ENCODE results near the gene ZNF710. TPM values are rescaled to one million over a fixed set of nuclear protein-coding genes. Genes with fewer than 3 reads are reported as not detected.

ZNF710 gene
- total and polyA plus RNA-seq, 2 experiments from 2014 or later = 15.9 to 18.2 TPM

DNA sequence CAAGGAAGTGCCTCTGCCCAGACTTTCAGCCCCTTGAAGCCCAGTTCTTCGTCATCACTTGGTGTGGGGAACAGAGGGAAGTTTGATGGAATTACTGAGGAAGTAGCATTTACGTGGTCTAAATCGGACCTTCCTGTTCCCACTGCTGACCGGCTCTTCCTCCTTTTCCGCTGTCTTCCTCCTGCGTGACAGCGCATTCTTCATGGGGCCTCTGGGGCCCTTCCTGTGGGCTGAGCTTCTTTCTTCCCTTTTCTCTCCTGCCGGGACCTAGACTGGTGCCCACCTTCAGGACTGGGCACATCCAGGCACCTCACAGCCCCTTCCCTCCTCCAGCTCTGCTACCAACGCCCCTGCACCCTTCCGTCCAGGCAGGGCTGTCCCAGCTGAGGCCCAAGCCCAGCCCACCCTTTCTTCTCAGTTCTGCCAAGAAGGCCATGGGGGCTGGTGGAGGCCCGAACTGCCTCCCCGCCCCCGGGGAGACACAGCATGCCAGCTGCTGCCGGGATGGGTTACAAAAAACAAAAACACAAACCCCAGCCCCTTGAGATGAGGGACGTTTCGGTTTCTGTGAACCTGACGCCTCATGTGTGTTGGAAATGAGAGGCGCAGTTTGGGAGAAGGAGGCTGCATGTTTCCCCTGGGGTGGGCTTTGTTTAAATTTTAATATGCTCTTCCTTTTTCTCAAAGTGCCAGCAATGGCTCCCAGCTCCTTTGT lies 19.1 kb downstream of the ZNF710 start:
- H4K20me1 ChIP-seq (replicated peaks; ENCODE audit: insufficient read depth) = no peaks in the 10 kb centered on the region; the same call in 1 of the 2 replicates
- no peak overlapping the region for H3K4me3 Mint-ChIP-seq

More for the DNA sequence above, 19.1 kb downstream of the ZNF710 start:
- peaks cover 42% of the 10 kb centered on the region for H3K4me1 Mint-ChIP-seq
- Histone ChIP-seq H3K79me2 (replicated peaks; ENCODE audit: insufficient read depth) (peaks cover 42% of the 10 kb centered on the region), H2AFZ (no peak overlapping the region), H3K27me3 (ENCODE audit: insufficient read depth) (no peaks in the 10 kb centered on the region), H3K4me3 (no peak overlapping the region), H3F3A (replicated peaks; ENCODE audit: low read depth) (no peaks in the 10 kb centered on the region), H3K4me2 (peak overlapping the region; percentile 26; the same call in 1 of the 2 replicates), H3K9me2 (ENCODE audit: insufficient read depth) (no peaks in the 10 kb centered on the region), H3K4me1 (ENCODE audit: insufficient read depth) (peaks cover 15% of the 10 kb centered on the region), H3K36me3 (ENCODE audit: insufficient read depth) (no peaks in the 10 kb centered on the region), H3K27ac (ENCODE audit: low read depth) (no peak overlapping the region)
- ATAC-seq (no peak; the same call in 2 of the 3 replicates), DNase-seq (ENCODE audit: low spot score) (no peak)
- TF ChIP-seq, protein P1, sequence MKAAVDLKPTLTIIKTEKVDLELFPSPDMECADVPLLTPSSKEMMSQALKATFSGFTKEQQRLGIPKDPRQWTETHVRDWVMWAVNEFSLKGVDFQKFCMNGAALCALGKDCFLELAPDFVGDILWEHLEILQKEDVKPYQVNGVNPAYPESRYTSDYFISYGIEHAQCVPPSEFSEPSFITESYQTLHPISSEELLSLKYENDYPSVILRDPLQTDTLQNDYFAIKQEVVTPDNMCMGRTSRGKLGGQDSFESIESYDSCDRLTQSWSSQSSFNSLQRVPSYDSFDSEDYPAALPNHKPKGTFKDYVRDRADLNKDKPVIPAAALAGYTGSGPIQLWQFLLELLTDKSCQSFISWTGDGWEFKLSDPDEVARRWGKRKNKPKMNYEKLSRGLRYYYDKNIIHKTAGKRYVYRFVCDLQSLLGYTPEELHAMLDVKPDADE (IDR thresholded peaks at IDR 0.05) = no peak
- TF ChIP-seq ZNF462 (CRISPR knock-in tag; IDR thresholded peaks at IDR 0.05) = no peak
- TF ChIP-seq NANOG (IDR thresholded peaks at IDR 0.05; ENCODE audit: borderline replicate concordance) = no peak
- no peak for TF ChIP-seq EZH2phosphoT487 (IDR thresholded peaks at IDR 0.05; ENCODE audit: unreplicated experiment)
- no peak for TF ChIP-seq EZH2 (IDR thresholded peaks at IDR 0.05; ENCODE audit: low read depth, unreplicated experiment)
- TF ChIP-seq JUNB (IDR thresholded peaks at IDR 0.05; ENCODE audit: unreplicated experiment) = no peak
- no peak for TF ChIP-seq CTCF (conservative IDR thresholded peaks at IDR 0.05; ENCODE audit: low read depth in 2 of 2)
- no peak for TF ChIP-seq CREB1 (CRISPR knock-in tag; IDR thresholded peaks at IDR 0.05; ENCODE audit: low read depth)
- TF ChIP-seq STAT1 (IDR thresholded peaks at IDR 0.05; ENCODE audit: unreplicated experiment) = no peak
- no peak for TF ChIP-seq ZNF331 (CRISPR knock-in tag; IDR thresholded peaks at IDR 0.05; ENCODE audit: low read depth)
- H3K36me3 Mint-ChIP-seq (ENCODE audit: low read depth) = no peaks in the 10 kb centered on the region
- H3K27ac Mint-ChIP-seq = peak overlapping the region; percentile 60; the same call in 1 of the 2 replicates
- H3K27me3 Mint-ChIP-seq (ENCODE audit: insufficient read depth, low read depth, poor library complexity) = peaks cover 10% of the 10 kb centered on the region
- no peaks in the 10 kb centered on the region for H3K9me3 Mint-ChIP-seq
